GM12891 (cell line): Measurements from ENCODE around the gene SUGP1.

ENCODE experiments used
- POLR2A ChIP-seq: IDR thresholded peaks from 2 replicates; pipeline ENCODE4 v1.6.1; 2011; ENCODE audit warnings: low read depth, low read length, control low read depth
- POLR2AphosphoS5 ChIP-seq: IDR thresholded peaks from 2 replicates; pipeline ENCODE4 v1.6.1; 2011; ENCODE audit warnings: low read depth, low read length, control low read depth
- SPI1 ChIP-seq: IDR thresholded peaks from 2 replicates; pipeline ENCODE4 v1.6.1; 2011; ENCODE audit warnings: low read depth, low read length, control low read depth

- TF ChIP-seq POLR2A (no peak), POLR2AphosphoS5 (no peak), SPI1 (no peak)
Measured at GRCh38 chr19:19297759-19298158, 22.6 kb downstream of the SUGP1 start.
